Colonic mucosa (tissue), 4 donors: Measurements from ENCODE around the gene POGLUT2. TPM values are rescaled to one million over a fixed set of nuclear protein-coding genes. Genes with fewer than 3 reads are reported as not detected.

ENCODE experiments used
- DNase-seq: peaks from one replicate; pipeline ENCODE4 v3.0.0-alpha.2; 2020
- H3K27ac ChIP-seq: fragments of 200-600 bp; one replicate; pipeline ENCODE4 v1.8.0; 2021
- H3K27me3 ChIP-seq: fragments of 200-600 bp; one replicate; pipeline ENCODE4 v1.8.0; 2021
- H3K36me3 ChIP-seq: fragments of 200-600 bp; one replicate; pipeline ENCODE4 v1.8.0; 2021
- H3K4me1 ChIP-seq: fragments of 200-600 bp; one replicate; pipeline ENCODE4 v1.8.0; 2021; ENCODE audit warnings: mild to moderate bottlenecking
- H3K4me3 ChIP-seq: fragments of 200-600 bp; one replicate; pipeline ENCODE4 v1.8.0; 2021
- H3K9ac ChIP-seq, 2 donors: one replicate each; pipeline ENCODE4 v1.7.0; 2013; ENCODE audit warnings: control low read depth in 2 of 2, low read depth in 2 of 2, low read length in 2 of 2
- H3K9me3 ChIP-seq: fragments of 200-600 bp; one replicate; pipeline ENCODE4 v1.8.0; 2021
- CTCF ChIP-seq: fragments of 200-600 bp; IDR thresholded peaks from one replicate; pipeline ENCODE4 v1.8.0; 2022; ENCODE audit warnings: antibody characterized with exemption, mild to moderate bottlenecking
- intact Hi-C: fragments of 100-400 bp; cut with DNase I; formaldehyde crosslinking; loops from one replicate; pipeline ENCODE4 v1.14.1; 2022
- total RNA-seq, 2 donors: library from RNA; stranded (reverse); fragmentation: NEBNext Ultra II Directional in 1 of 2; extraction: Animal tissue kit (Norgen Biotek cat#: 25700) in 1 of 2; gene quantifications; one replicate each; pipeline ENCODE4 v1.2.1, GENCODE V29; 2021
- donor health status: healthy.
- donor health status: DM: no; HTN: no; CAD: no.
- donor health status: DM: no; HTN: no; CAD: no.

The POGLUT2 gene
- total RNA-seq, 2 donors from 2014 or later, result 1.3 to 2.8 TPM

- no peaks in the 10 kb centered on the region for H3K9me3 ChIP-seq
- no peak for DNase-seq
- no peak overlapping the region for H3K27ac ChIP-seq
- H3K4me1 ChIP-seq, result no peaks in the 10 kb centered on the region
- no peaks in the 10 kb centered on the region for H3K36me3 ChIP-seq
- no peaks in the 10 kb centered on the region for H3K27me3 ChIP-seq
- no peak overlapping the region for H3K9ac ChIP-seq
- no peak for TF ChIP-seq CTCF
- no peak overlapping the region for H3K4me3 ChIP-seq
- intact Hi-C loops, result no loop called here
Measured at GRCh38 chr13:102825921-102826706, 27.3 kb upstream of the POGLUT2 start.

- no peaks in the 10 kb centered on the region for H3K36me3 ChIP-seq
- DNase-seq, result no peak
- H3K4me3 ChIP-seq, result no peak overlapping the region
- H3K9ac ChIP-seq, result no peak overlapping the region
- H3K27ac ChIP-seq, result no peak overlapping the region
- no peaks in the 10 kb centered on the region for H3K27me3 ChIP-seq
- intact Hi-C loops, result no loop called here
- no peak for TF ChIP-seq CTCF
- H3K9me3 ChIP-seq, result no peaks in the 10 kb centered on the region
- H3K4me1 ChIP-seq, result no peaks in the 10 kb centered on the region
Measured at GRCh38 chr13:102825400-102825799, 26.6 kb upstream of the POGLUT2 start.

- Histone ChIP-seq H3K9me3 (no peaks in the 10 kb centered on the region), H3K9ac (no peak overlapping the region), H3K27ac (no peak overlapping the region), H3K4me1 (no peaks in the 10 kb centered on the region), H3K4me3 (no peak overlapping the region), H3K36me3 (no peaks in the 10 kb centered on the region), H3K27me3 (no peaks in the 10 kb centered on the region)
- no peak for DNase-seq
- intact Hi-C loops, result no loop called here
- no peak for TF ChIP-seq CTCF
Measured at GRCh38 chr13:102817907-102818306, 19.1 kb upstream of the POGLUT2 start.

- H3K36me3 ChIP-seq, result no peaks in the 10 kb centered on the region
- H3K4me1 ChIP-seq, result no peaks in the 10 kb centered on the region
- TF ChIP-seq CTCF, result no peak
- H3K4me3 ChIP-seq, result no peak overlapping the region
- no peak overlapping the region for H3K9ac ChIP-seq
- H3K27me3 ChIP-seq, result no peaks in the 10 kb centered on the region
- no peaks in the 10 kb centered on the region for H3K9me3 ChIP-seq
- no peak for DNase-seq
- intact Hi-C loops, result no loop called here
- H3K27ac ChIP-seq, result no peak overlapping the region
Measured at GRCh38 chr13:102817241-102817640, 18.5 kb upstream of the POGLUT2 start.

- Histone ChIP-seq H3K36me3 (no peaks in the 10 kb centered on the region), H3K4me1 (no peaks in the 10 kb centered on the region), H3K27me3 (no peaks in the 10 kb centered on the region), H3K9ac (no peak overlapping the region), H3K4me3 (no peak overlapping the region), H3K27ac (no peak overlapping the region), H3K9me3 (no peaks in the 10 kb centered on the region)
- DNase-seq, result no peak
- intact Hi-C loops, result no loop called here
- TF ChIP-seq CTCF, result no peak
Measured at GRCh38 chr13:102816708-102817107, 17.9 kb upstream of the POGLUT2 start.
